GM18858 (cell line): Measurements from ENCODE around the gene ARFGAP3.

Source experiments
- ATAC-seq: cut with Tn5 transposase; IDR thresholded peaks from one replicate; pipeline ENCODE4 v1.9.1; 2021; ENCODE audit not compliant: unreplicated experiment

The ARFGAP3 gene

DNA sequence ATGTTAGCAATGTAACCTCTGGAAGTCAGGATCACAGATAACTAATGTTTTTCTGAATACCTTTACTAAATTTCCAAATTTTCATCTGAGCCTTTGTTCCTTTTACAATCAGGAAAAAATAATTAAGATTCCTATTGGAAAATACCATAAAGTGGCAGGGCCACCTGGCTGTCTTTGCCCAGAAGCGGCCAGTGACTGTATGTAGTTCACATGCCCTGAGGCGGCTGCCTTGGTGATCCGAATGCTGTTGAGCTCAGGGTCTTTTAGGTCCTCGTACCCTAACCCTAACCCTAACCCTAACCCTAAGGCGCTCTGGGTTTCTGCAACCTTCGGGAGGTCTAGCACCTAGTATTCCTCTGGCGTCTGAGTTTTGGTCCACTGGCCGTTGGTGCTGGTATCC, 8.5 kb upstream of the ARFGAP3 start:
- no peak for ATAC-seq

DNA sequence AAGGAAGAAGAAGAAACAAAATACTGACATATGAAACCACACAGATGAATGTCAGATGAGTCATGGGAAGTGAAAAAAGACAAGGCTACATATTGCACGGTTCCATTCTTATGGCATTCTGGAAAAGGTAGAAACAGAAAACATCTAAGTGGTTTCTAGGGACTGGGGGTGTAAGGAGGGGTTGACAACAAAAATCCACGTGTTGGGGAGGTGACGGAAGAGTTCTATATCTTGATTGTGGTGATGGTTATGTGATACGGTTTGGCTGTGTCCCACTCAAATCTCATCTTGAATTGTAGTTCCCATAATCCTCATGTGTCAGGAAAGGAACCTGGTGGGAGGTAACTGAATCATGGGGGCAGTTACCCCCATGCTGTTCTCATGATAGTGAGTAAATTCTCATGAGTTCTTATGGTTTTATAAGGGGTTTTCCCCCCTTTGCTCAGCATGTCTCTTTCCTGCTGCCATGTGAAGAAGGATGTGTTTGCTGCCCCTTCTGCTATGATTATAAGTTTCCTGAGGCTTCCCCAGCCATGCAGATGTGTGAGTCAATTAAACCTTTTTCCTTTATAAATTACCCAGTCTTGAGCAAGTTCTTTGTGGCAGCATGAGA, 6.4 kb upstream of the ARFGAP3 start:
- ATAC-seq: no peak

DNA sequence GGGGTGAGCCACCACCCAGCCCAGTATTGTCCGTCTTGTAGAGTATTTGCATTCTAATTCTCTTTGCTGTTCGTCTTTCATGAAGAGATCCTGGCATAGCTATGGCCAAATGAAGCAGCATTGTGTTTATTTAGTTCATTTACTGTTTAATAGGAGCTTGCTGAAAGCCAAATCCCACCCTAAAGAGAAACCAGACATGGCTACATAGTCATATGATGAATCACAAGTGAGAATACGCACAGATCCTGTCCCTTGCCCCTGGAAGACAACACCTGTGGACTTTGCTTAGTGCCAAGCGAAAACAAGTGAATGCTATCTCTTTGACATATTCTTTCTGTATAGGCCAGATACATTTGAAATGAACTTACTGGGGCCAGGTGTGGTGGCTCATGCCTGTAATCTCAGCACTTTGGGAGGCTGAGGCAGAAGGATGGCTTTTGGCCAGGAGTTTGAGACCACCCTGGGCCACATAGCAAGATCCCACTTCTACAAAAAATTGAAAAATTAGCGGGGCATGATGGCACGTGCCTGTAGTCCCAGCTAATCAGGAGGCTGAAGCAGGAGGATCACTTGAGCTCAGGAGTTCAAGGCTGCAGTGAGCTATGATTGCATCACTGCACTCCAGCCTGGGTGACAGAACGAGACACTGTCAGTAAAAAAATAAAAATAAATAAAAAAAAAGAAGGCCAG, 5.1 kb upstream of the ARFGAP3 start:
- no peak for ATAC-seq

DNA sequence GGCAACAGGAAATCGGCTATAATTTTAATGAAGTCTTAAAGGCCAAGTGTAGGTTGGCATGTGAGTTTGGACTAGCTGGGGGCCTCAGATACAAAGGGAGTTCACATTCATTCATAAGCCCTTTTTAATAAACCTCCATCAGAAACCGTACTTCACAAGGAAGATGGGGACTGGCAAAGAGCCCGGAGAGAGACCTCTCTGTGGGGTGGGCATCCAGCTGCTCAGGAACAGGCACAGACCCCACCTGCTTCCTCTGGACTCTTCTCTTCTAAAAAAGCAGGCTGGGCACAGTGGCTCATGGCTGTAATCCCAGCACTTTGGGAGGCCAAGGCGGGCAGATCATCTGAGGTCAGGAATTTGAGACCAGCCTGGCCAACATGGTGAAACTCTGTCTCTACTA, 3.9 kb upstream of the ARFGAP3 start:
- ATAC-seq: no peak

DNA sequence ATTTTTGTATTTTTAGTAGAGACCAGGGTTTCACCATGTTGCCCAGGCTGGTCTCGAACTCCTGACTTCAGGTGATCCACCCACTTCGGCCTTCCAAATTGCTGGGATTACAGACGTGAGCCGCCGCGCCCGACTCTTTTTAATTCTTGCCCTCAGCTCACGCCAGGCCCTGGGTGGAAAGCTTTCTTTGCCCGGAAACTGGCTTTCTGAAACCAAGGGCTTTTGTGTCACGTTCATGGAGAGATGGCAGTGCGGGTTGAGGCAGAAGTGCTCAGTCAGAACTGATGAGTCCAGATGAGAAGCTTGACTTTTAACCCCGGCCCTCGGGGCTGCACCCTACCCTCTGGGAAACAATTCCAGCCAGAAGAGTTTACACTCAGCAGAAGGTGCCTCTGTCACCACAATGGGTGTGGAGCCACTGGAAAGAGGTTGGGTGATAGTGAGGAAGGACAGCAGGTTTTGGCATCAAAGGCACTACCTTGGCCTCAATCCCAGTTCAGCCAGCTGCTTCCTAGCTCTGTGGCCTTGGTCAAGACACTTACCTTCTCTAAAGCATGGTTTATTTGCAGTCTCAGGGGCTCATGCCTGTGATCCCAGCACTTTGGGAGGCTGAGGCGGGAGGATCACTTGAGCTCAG, 890 bp upstream of the ARFGAP3 start:
- ATAC-seq: no peak

DNA sequence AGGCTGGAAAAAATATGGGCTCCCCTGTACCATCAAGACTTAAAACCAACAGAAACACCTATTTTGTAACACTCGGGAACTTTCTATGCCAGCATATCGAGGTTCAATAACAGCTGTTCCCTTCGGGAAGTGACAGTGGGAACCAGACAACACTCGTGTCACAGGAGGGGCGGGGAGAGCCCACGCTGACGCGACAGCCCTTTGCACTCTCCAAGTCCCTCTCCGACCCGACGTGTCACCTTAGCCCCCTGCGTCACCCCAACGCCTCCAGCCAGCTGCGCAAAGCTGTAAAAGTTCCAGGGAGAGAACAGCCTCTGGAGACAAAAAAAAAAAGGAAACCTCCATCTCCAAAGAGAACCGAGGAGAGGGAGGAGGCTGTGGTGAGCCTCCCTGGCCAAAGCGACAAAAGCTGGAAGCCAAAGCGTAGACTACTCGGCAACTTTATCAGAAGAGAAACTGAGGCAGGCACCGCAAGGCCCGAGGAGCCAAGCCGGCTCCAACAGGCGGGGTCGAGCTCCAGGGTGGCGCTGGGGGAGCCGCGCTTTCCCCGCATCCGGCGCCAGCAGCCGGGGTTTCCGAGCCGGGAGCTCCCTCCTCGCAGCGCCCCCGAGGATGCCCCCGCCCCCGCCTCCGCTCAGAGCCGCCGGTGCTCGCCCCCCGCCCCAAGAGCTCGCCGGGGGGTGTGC, 751 bp downstream of the ARFGAP3 start:
- ATAC-seq: peak; percentile 12

DNA sequence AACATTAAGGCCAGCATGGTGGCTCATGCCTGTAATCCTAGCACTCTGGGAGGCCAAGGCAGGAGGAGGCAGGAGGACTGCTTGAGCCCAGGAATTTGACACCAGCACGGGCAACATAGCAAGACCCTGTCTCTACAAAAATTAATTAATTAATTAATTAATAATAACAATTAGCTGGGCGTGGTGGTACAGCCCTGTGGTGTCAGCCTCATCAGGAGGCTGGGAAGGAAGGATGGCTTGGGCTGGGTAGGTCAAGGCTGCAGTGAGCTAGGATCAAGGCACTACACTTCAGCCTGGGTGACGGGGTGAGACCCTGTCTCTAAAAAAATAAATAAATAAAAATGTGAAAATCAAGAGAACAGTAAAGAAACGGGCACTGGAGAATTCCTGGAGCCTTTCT, 1.4 kb downstream of the ARFGAP3 start:
- no peak for ATAC-seq

DNA sequence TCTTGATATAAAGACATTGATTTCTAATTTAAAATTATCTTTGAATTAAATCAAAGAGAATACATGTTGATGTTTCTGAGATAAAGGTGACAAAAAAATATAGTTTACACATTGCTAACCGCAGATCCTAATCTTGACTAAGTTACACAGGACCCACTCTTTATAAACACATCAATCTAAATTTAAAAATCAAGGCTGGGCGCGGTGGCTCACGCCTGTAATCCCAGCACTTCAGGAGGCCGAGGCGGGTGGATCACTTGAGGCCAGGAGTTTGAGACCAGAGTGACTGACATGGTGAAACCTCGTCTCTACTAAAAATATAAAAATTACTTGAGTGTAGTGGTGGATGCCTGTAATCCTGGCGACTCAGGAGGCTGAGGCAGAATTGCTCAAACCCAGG, 1.9 kb downstream of the ARFGAP3 start:
- no peak for ATAC-seq

DNA sequence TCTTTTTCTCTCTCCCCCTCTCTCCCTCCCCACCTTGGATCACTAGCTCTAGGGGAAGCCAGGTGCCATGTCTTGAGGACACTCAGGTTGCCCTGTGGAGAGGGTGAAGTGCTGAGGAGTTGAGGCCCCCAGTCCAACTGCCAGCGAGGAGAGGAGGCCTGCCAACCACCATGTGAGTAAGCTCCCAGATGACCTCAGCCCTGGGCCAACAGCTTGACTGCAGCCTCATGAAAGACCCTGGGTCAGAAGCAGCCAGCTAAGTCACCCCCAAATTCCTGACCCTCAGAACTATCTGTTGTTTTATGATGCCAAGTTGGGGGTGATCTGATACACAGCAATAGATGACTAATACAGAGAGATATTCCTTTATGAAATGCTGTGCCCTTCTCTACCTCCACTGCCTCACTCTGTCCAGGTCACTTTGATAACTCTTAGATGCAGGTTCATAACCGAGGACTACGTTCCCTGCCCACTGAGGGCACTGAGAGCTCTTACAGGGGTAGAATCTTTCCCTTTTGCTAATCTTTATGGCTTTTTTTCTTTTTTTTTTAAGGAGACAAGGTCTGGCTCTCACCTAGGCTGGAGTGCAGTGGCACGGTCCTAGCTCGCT, 8.0 kb downstream of the ARFGAP3 start:
- ATAC-seq: no peak

DNA sequence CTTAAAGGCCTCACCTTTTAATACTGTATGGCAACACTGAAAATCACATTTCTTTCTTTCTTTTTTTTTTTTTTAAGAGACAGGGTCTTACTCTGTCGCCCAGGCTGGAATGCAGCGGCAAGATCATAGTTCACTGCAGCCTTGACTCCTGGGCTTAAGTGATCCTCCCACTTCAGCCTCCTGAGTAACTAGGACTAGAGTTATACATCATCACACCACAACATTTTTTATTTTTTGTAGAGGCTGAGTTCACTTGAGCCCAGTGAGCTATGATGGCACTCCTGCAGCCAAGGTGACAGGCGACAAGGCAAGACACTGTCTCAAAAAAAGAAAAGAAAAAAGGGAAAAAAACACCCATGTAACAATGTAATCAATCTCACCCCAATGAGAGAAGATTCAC, 10.0 kb downstream of the ARFGAP3 start:
- no peak for ATAC-seq

DNA sequence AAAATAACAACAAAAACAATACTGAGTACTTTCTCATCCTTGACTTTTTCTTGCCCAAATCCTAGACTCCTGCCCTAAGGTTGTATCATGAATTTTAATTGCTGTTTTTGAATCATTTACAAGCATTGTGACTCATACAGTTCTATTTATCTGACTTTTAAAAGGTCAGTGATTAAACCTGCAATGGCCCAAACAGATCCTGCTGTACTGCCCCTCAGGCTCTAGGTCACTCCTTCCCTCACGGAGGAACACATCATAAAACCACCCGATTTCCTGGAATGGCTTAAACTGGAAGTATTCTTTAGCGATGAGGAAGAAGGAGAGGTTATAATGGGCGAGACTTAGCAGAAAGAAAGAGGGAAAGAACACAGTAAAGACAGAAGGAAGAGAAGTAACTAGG, 12.3 kb downstream of the ARFGAP3 start:
- ATAC-seq: no peak

DNA sequence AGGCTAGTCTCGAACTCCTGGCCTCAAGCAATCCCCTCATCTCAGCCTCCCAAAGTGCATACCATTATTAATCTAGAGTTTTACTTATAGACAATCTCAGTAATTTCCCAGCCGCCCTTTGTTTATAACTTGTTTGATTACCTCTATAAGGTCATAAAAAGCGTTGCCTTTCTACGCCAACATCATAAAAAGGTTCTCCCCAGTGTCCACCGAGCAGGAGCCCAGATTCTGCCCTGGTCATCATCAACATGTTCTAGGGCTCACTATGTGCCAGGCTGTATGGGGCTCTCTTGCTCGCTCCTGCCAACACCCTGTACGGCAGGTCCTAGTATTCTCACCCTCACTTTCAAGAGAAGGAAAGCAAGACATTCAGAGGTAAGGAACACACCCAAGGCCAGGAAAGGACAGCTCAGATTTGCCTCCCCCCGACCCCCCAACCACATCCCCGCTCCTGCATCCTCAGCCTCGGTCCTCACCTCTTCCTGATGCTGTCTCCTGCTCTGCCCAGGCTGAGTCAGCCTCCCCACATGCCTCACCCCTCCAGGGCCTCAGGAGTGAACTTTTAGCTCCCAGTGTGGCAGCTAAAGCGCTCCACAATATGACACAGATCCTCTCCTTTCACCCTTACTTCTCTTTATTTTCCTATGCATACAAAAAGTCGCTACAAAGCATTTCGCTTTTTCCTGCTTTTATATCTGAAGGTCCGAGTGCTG, 14.3 kb downstream of the ARFGAP3 start:
- no peak for ATAC-seq

DNA sequence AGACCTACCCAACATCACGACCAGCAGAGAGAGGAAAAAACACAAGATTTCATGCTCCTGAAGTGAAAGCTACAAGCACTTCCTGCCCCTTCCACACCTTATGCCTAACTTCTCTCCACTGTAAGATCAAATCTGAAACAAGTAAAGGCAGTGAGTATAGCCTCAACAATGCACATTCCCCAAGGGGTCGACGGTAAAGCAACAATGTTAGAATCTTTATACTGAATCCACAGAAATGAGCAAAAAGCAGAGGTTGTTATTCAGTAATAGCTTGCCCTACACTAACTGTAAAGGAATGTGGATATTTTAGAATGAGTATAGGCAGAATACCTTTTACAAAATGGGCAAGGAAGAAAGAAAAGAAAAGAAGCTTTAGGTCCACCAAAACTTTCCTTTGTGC, 15.6 kb downstream of the ARFGAP3 start:
- ATAC-seq: no peak

DNA sequence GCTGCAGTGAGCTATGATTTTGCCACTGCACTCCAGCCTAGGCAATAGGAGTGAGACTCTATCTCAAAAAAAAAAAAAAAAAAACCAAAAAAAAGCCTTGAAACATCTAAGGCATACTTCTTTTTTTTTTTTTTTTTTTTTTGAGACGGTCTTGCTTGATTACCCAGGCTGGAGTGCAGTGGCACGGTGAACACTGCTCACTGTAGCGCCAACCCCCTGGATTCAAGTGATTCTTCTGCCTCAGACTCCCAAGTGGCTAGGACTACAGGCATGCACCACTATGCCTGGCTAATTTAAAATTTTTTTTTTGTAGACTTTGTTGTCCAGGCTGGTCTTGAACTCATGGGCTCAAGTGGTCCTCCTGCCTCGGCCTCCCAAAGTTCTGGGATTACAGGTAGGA, 19.5 kb downstream of the ARFGAP3 start:
- ATAC-seq: no peak

DNA sequence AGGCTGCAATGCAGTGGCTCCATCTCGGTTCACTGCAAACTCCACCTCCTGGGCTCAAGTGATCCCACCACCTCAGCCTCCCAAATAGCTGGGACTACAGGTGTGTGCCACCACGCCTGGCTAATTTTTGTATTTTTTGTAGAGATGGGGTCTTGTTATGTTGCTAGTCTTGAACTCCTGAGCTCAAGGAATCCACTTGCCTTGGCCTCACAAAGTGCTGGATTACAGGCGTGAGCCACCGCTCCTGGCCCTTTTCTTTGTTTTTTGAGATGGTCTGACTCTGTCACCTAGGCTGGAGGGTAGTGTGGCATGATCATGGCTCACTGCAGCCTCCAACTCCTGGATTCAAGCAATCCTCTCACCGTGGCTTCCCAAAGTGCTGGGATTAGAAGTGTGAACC, 21.0 kb downstream of the ARFGAP3 start:
- no peak for ATAC-seq

DNA sequence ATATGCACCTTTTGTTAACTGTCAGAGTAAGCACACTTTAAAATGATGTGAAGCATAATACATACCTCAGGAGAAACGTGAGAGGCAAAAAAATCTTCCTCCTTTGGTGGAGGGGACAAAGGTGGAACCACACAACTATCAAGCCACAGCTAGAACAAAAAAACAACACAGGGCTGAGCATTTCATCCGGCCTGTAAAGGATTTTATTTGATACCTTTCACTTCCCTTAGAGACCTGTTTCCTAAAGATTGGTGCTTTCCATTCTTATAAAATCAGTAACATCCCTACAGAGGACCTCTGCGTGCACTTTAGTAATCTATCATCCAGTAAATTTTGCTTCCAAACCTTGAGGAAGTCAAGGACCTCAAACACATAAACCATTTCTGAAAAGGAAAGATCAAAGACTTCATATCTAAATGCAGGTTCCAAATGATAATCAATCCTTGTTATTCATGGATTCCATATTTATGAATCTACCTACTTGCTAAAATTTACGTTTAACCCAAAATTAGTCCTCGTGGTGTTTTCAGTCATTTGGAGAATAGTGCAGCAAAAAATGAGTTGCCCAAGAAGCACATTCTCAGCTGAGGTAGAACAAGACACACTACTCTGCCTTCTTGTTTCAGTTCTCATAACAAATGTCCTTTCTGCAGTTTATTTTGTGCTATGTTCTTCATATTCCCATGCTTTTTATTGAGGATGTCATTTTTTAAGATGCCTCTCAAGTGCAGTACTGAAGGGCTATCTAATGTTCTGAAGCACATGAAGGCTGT, 22.7 kb downstream of the ARFGAP3 start:
- ATAC-seq: no peak

DNA sequence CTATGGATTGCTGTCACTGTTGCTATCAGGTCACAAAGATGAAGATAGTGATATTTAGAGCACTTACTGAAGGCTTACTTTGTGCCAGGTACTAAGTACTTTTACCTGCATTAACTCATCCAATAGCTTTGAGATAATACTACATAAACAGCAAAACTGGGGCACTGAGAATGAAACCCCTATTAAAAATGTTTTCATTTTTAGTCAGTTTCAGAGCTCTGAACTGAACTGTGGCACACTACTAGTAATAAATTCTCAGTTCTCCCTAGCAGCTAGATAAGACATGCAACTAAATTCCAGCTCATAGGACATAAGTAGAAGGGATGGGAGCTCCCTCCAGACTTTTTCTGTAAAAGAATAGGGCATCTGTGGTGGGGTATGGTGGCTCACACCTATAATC, 24.0 kb downstream of the ARFGAP3 start:
- no peak for ATAC-seq

DNA sequence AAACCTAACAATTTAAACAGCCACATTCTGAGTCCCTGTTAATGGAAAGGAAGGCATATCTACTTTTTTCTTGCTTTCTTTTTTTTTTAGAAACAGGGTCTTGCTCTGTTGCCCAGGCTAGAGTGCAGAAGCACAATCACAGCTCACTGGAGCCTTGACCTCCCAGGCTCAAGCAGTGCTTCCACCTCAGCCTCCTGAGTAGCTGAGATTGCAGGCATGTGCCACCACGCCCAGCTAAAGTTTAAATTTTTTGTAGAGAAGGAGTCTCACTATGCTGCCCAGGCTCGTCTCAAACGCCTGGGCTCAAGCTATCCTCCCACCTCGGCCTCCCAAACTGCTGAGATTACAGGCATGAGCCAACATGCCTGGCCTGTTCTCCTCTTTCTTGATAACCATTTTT, 25.4 kb downstream of the ARFGAP3 start:
- no peak for ATAC-seq

DNA sequence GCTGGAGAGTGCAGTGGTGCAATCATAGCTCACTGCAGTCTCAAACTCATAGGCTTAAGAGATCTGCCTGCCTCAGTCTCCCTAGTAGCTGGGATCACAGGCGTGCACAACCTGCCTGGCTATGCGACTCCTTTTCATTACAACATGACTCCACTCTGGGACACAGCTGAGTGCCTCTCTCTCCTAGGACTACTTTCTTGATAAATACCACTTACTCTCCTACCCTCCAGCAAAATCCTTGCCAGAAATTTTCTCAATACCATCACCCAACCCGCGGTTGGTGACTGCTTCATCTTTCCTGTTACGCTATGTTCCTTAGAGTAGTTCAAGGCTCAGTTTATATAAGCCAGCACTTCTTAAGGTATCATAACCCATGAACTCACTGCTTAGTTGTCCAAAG, 26.9 kb downstream of the ARFGAP3 start:
- no peak for ATAC-seq

DNA sequence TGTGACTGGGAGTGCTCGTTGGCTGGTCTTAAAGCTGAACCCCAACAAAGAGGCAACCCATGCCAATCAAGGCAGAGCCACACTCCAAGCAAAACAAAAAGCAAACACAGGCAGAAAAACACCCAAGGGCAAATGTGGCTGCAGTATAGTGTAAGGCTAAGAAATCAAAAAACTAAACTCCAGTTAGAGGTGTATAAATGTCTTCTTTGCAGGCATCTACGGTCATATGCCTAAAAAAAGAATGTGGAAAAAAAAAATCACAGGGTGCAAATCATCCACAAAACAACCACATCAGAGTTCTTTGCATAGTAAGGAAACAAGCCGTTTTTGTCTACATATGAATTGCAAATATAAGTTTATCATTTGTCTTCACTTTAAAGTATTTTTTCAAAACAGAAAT, 27.8 kb downstream of the ARFGAP3 start:
- ATAC-seq: no peak
